Activated T-cell treated with anti-CD3 and anti-CD28 coated beads, Interleukin-2, amount 50 U/mL, for 4 hours (primary cell): Measurements from ENCODE around the gene DNAJC4. TPM values are rescaled to one million over a fixed set of nuclear protein-coding genes. Genes with fewer than 3 reads are reported as not detected.

Experiments used
- ATAC-seq, 2 donors: fragments of 200-7000 bp; cut with Tn5 transposase; one replicate each; pipeline ENCODE4 v1.10.0; 2021
- DNase-seq: peaks from one replicate; pipeline ENCODE4 v3.0.0-alpha.2; 2020
- H3K27me3 Mint-ChIP-seq: one replicate; pipeline ENCODE4 v1.8.0; 2021; ENCODE audit warnings: low read depth, mixed read lengths
- H3K36me3 Mint-ChIP-seq: one replicate; pipeline ENCODE4 v1.8.0; 2022; ENCODE audit warnings: mixed read lengths; ENCODE audit not compliant: insufficient read depth
- H3K4me1 Mint-ChIP-seq: one replicate; pipeline ENCODE4 v1.8.0; 2021; ENCODE audit warnings: low read depth, mixed read lengths
- H3K4me3 Mint-ChIP-seq: one replicate; pipeline ENCODE4 v1.8.0; 2021; ENCODE audit warnings: mild to moderate bottlenecking, moderate library complexity, mixed read lengths
- H3K9me3 Mint-ChIP-seq: one replicate; pipeline ENCODE4 v1.8.0; 2021; ENCODE audit warnings: mixed read lengths
- total RNA-seq, 3 donors: library from RNA; stranded (reverse); gene quantifications; one replicate each; pipeline ENCODE4 v1.2.1, GENCODE V29; 2021

Gene DNAJC4
- total RNA-seq, 3 donors from 2014 or later = 15.0 to 16.6 (median 16.1) TPM

DNA sequence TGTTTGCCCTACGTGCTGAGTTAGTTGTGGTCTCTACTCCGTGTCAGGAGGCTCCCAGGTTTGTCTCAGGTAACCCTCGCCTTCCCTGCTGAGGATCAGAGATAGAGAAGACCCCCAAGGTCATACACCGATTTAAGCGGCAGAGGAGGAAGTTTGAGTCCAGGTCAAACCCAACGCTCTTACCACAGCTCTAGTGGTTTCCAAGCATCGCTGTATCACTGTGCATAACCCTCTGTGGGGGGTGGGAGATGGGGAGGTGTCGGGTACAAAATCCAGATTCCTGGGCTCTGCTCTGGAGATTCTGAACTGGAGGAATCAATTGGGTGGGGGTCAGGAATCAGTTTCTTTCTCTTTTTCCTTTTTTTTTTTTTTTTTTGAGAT is 627 bp downstream of the DNAJC4 start:
- peaks cover 55% of the 10 kb centered on the region for H3K4me1 Mint-ChIP-seq
- no peaks in the 10 kb centered on the region for H3K36me3 Mint-ChIP-seq

DNA sequence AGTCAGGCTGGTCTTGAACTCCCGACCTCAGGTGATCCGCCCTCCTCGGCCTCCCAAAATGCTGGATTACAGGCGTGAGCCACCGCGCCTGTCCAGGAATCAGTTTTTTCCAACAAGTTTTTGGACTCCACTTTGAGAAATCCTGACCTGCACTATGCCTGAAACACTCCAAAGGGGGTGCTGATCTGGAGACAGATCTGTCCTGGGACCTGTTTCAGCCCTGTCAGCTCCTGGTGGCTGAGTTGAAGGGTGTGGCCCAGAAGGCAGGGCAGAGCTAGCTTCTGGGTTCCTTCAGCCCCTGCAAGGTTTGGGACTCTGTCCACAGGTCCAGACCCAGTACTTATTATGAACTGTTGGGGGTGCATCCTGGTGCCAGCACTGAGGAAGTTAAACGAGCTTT is 1.2 kb downstream of the DNAJC4 start:
- Mint-ChIP-seq H3K9me3 (no peaks in the 10 kb centered on the region), H3K36me3 (no peaks in the 10 kb centered on the region), H3K4me3 (peak overlapping the region; percentile 83), H3K27me3 (no peaks in the 10 kb centered on the region), H3K4me1 (peaks cover 55% of the 10 kb centered on the region)
- ATAC-seq (no peak), DNase-seq (no peak)

More for the DNA sequence above, 627 bp downstream of the DNAJC4 start:
- peak overlapping the region; percentile 83 for H3K4me3 Mint-ChIP-seq
- H3K27me3 Mint-ChIP-seq = no peaks in the 10 kb centered on the region
- ATAC-seq (no peak), DNase-seq (no peak)
- no peaks in the 10 kb centered on the region for H3K9me3 Mint-ChIP-seq

DNA sequence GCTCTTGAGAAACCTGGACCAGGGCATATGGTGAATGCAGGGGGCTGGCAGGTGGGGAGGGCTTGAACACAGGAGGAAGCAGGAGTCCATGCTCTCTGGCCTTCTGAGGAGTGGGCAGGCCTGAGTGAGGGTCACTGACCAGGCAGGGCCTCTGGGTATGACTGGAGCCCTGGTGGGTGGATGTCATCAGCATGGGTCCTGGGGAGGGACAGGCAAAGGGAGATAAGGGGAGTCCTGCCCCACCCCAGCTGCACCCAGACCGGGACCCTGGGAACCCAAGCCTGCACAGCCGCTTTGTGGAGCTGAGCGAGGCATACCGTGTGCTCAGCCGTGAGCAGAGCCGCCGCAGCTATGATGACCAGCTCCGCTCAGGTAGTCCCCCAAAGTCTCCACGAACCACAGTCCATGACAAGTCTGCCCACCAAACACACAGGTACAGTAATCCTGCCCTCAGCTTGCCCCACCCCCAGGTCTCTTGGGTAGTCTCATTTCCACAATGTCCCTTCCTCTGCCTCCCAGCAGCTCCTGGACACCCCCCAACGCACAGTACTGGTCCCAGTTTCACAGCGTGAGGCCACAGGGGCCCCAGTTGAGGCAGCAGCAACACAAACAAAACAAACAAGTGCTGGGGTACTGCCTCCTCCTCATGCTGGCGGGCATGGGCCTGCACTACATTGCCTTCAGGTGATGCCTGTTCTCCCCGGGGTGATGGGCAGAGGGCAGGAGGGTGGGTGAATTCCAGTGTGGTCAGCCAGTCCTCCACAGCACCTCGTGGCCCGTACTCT is 2.0 kb downstream of the DNAJC4 start:
- H3K4me3 Mint-ChIP-seq = peak overlapping the region; percentile 33
- H3K4me1 Mint-ChIP-seq = peaks cover 48% of the 10 kb centered on the region
- ATAC-seq (no peak), DNase-seq (no peak)
- H3K27me3 Mint-ChIP-seq = no peaks in the 10 kb centered on the region
- no peaks in the 10 kb centered on the region for H3K36me3 Mint-ChIP-seq
- H3K9me3 Mint-ChIP-seq = no peaks in the 10 kb centered on the region

DNA sequence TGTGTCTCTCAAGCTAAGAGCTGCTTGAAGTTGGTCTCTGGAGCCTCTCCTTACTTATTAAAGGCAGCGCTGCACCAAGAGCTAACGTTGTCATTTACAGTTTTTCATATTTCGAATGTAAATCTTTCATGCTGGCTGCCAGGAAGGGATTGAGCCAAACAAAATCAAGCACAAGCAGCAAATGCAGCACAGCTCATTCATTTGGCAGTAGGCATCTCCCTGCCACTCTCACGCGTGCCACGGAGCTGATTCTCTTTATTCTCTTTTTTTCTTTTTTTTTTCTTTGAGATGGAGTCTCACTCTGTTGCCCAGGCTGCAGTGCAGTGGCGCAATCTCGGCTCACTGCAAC is 2.6 kb downstream of the DNAJC4 start:
- peak overlapping the region; percentile 72 for H3K4me3 Mint-ChIP-seq
- ATAC-seq (no peak), DNase-seq (no peak)
- peaks cover 44% of the 10 kb centered on the region for H3K4me1 Mint-ChIP-seq
- H3K27me3 Mint-ChIP-seq = no peaks in the 10 kb centered on the region
- H3K36me3 Mint-ChIP-seq = no peaks in the 10 kb centered on the region
- H3K9me3 Mint-ChIP-seq = no peaks in the 10 kb centered on the region

DNA sequence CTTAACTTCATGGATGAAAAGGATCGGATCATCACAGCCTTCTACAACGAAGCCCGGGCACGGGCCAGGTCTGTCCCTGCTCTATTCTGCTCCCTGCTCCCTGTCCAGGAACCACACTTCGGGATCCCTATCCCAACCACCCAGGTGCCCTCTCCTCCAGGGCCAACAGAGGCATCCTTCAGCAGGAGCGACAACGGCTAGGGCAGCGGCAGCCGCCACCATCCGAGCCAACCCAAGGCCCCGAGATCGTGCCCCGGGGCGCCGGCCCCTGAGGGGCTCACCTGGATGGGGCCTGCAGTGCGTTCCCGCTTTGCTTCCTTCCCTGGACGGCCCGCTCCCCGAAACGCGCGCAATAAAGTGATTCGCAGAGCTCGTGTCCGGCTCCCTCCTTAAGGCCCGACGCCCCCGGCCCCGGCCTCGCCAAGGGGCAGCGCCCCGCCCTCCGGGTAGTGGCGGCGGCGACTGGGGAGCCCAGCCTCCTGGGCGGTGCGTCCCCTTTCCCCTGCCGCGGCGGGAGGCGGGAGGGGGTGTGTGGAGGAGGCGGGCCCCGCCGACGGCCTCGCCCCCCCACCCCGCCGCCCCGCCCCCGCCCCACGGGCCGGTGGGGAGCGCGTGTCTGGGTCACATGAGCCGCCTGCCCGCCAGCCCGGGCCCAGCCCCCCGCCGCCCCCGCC is 3.7 kb downstream of the DNAJC4 start, which contains the start of gene VEGFB:
Gene VEGFB, plus strand, starts transcription at position 672 of the 674 bp plus-strand sequence. CDS start 250 bp downstream, outside the sequence.
- DNase-seq (peak; percentile 71), ATAC-seq (peak; percentile 60 to 61)
- Mint-ChIP-seq H3K4me1 (peaks cover 38% of the 10 kb centered on the region), H3K4me3 (peak within 1 kb of the TSS; percentile 83), H3K27me3 (no peaks in the 10 kb centered on the region), H3K9me3 (no peaks in the 10 kb centered on the region), H3K36me3 (no peaks in the 10 kb centered on the region)

DNA sequence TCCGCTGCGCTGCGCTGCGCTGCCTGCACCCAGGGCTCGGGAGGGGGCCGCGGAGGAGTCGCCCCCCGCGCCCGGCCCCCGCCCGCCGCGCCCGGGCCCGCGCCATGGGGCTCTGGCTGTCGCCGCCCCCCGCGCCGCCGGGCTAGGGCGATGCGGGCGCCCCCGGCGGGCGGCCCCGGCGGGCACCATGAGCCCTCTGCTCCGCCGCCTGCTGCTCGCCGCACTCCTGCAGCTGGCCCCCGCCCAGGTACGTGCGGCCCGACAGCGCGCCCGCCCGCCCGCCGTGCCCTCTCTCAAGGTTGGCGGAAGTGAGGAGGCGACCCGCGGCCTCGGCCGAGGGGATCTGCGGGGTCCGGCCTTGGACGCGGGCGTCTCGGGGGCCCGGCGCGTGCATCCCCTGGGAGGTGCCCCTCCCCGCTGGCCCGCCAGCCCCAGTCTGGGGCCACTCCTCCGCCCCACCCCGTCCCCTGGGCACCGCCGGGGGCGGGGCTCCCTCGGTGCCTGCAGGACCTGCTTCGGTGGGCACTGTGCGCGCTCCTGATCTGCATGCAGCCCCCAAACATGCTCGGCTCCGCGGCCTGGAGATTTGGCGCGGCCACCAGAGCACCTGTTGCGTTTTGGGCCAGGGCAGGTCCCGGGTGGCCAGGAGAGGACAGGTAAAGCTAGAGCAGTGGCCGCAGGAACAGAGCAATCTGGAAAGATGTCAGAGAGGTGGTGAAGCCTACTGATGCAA is 4.5 kb downstream of the DNAJC4 start:
- Mint-ChIP-seq H3K27me3 (no peaks in the 10 kb centered on the region), H3K9me3 (no peaks in the 10 kb centered on the region), H3K4me1 (peaks cover 33% of the 10 kb centered on the region), H3K36me3 (no peaks in the 10 kb centered on the region), H3K4me3 (peak overlapping the region; percentile 83)
- DNase-seq = no peak
- peak; percentile 66 for ATAC-seq

DNA sequence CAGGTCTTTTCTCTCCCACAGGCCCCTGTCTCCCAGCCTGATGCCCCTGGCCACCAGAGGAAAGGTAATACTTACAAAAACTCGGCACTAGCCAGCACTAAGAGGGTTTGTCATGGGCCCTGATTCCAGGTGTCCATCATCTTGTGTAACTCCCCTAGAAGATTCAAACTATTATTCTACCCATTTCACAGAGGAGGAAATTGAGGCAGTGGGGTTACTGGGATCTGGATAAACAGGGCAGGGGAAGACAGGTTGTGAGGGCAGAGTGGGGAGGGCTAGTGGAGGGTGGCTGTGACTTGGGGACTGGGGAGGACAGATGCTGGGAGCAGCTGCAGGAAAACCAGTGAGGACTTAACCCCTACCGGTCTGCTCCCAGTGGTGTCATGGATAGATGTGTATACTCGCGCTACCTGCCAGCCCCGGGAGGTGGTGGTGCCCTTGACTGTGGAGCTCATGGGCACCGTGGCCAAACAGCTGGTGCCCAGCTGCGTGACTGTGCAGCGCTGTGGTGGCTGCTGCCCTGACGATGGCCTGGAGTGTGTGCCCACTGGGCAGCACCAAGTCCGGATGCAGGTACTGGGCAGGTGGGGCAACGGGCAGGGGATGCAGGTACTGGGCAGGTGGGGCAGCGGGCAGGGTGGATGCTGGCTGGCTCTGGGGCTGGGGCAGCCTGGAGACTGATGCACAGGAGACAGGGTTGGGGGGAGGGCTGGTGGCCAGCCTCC is 5.3 kb downstream of the DNAJC4 start:
- H3K36me3 Mint-ChIP-seq = peaks cover 2% of the 10 kb centered on the region
- ATAC-seq (no peak), DNase-seq (no peak)
- peaks cover 37% of the 10 kb centered on the region for H3K4me1 Mint-ChIP-seq
- H3K9me3 Mint-ChIP-seq = no peaks in the 10 kb centered on the region
- peak overlapping the region; percentile 83 for H3K4me3 Mint-ChIP-seq
- no peaks in the 10 kb centered on the region for H3K27me3 Mint-ChIP-seq

DNA sequence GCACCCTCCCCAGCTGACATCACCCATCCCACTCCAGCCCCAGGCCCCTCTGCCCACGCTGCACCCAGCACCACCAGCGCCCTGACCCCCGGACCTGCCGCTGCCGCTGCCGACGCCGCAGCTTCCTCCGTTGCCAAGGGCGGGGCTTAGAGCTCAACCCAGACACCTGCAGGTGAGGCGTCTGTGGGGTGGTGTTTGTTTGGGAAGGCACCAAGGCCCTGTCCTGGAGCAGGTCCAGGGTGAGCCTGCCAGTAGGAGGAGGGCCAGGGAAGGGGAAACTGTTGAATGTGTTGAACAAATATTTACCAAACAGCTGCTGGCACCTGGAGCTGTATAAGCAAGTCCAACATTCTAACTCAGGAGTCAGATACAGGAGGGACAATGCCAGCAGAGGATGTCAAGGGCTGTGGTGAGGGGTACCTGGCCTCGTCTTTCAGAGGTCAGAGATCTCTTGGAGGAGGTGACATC is 7.2 kb downstream of the DNAJC4 start:
- Mint-ChIP-seq H3K36me3 (peaks cover 2% of the 10 kb centered on the region), H3K4me1 (peaks cover 30% of the 10 kb centered on the region), H3K4me3 (no peak overlapping the region), H3K27me3 (no peaks in the 10 kb centered on the region), H3K9me3 (no peaks in the 10 kb centered on the region)
- DNase-seq = no peak
- ATAC-seq = no peak

DNA sequence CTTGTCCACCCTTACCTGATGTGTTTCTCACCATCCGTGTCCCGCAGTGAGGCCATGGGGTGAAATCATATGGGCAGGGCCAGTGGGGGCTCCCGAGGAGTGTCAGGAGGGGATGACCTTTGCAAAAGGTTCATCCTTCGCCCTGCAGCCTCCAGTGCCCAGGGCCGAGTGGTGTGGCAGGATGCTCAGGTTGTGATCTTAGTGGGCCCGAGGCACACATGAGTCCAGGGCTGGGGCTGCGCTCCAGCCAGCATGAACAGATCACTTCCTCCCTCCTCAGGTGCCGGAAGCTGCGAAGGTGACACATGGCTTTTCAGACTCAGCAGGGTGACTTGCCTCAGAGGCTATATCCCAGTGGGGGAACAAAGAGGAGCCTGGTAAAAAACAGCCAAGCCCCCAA is 7.7 kb downstream of the DNAJC4 start:
- DNase-seq (no peak), ATAC-seq (no peak)
- H3K9me3 Mint-ChIP-seq = no peaks in the 10 kb centered on the region
- peaks cover 2% of the 10 kb centered on the region for H3K36me3 Mint-ChIP-seq
- no peaks in the 10 kb centered on the region for H3K27me3 Mint-ChIP-seq
- no peak overlapping the region for H3K4me3 Mint-ChIP-seq
- H3K4me1 Mint-ChIP-seq = peaks cover 32% of the 10 kb centered on the region

DNA sequence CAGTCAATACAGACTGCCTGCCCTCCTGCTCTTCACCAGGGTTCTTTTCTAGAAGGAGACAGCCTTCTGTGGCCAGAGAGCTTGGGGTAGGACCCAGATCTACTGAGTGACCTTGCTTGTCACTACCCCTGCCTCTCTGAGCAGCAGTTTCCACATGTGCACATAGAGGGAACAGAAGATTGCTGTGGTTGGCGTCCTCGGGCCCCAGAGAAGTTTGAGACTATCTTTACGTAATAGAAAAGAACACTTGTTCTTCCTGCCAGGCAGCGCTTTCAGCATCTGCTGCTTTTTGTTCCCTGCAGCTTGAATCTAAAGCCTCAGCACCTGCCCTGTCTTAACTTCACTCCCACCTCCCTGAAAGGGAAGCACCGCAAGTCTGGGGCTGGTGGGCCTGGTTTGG is 8.7 kb downstream of the DNAJC4 start:
- no peak for ATAC-seq
- H3K4me3 Mint-ChIP-seq = no peak overlapping the region
- no peaks in the 10 kb centered on the region for H3K9me3 Mint-ChIP-seq
- H3K4me1 Mint-ChIP-seq = peaks cover 37% of the 10 kb centered on the region
- no peak for DNase-seq
- no peaks in the 10 kb centered on the region for H3K27me3 Mint-ChIP-seq
- H3K36me3 Mint-ChIP-seq = peaks cover 2% of the 10 kb centered on the region

DNA sequence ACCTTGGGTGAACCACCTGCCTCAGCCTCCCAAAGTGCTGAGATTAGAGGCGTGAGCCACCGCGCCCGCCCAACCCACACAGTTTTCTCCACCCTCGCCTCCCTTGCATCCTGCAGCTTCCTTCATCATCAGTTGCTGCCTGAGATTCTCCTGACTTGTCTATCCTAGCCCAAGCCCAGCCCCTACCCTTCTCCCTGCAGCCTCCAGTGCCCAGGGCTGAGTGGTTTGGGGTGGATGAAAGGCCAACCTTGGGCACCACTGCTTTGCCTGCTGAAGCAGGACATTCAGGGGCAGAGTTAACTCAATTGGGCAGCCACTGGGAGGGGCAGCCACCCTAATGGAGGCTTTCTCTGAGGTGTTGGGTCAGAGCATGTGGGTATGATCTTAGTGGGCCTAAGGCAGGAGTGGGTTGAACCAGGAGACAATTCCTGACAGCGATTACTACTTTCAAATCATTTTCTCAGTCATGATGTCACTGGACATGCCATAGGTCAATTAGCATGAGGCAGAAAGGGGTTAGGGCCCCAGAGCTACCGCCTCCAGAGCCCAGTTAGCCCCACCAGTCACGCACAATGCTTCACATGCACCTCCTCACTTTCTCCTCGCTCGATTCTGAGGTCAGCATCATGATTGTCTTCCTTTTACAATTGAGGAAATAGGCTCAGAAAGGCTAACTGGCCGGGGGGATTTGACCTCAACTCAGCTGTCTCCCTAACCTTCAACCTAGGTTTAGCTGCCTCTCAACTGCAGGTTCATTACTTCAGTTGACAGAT is 9.5 kb downstream of the DNAJC4 start:
- peak overlapping the region; percentile 89 for H3K4me3 Mint-ChIP-seq
- no peak for ATAC-seq
- peaks cover 40% of the 10 kb centered on the region for H3K4me1 Mint-ChIP-seq
- DNase-seq = no peak
- no peaks in the 10 kb centered on the region for H3K27me3 Mint-ChIP-seq
- H3K9me3 Mint-ChIP-seq = no peaks in the 10 kb centered on the region
- peaks cover 2% of the 10 kb centered on the region for H3K36me3 Mint-ChIP-seq

DNA sequence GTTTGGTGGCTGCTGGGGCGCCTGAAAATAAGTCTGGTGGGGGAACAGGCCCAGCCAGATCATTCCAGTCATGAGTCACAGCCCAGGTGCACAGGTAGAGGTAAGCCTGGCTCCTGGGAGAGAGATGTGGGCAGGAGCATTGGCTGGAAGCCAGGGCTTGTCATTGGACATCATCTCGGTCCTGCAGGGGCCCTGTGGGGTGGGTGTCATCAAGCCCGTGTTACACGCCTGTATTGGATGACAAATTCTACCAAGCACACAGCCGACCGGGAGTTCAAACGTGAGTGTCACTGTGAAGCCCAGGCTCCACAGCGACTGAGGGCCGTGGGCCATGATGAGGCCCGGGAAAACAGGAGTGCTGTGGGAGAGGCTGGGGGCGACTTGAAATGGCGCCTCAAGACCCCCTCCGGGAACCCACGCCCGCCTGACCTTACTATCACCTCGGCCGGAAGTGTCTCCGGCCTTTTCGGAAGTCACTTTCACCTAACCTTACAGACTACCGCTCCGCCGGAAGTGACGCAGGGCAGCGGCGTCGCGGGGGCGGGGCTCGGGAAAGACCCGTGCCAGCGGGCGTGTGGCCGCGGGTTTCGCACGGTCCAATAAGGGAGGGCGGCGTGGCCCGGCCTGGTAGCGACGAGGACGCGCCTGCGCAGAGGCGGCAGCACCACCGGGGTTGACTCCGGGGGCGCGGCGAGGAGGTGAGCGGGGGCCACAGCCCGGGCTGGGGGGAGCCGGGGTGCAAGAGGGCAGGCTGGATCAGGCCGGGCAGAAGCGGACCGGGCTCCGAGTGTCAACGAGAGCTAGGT is 10.3 kb downstream of the DNAJC4 start, which contains the start of gene FKBP2:
Gene FKBP2, plus strand, starts transcription at position 661 of the 806 bp plus-strand sequence. CDS start 1,293 bp downstream, outside the sequence.
- ATAC-seq = peak; percentile 72 to 73
- H3K4me3 Mint-ChIP-seq = peak within 1 kb of the TSS; percentile 89

DNA sequence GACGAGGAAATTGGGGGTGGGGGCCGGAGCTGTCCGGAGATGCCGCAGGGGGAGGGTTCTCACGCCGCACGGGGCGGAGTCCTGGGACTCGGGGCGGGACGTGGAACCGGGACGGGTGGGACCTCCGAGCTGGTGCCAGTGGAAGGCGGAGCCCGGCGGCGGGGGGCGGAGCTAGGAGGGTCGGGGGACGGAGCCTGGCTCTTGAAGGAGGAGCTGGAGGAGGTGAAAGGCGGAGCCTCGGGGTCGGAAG is 10.8 kb downstream of the DNAJC4 start:
- DNase-seq (peak; percentile 100), ATAC-seq (peak; percentile 82 to 84)
- peak overlapping the region; percentile 89 for H3K4me3 Mint-ChIP-seq
- H3K36me3 Mint-ChIP-seq = peaks cover 2% of the 10 kb centered on the region
- H3K4me1 Mint-ChIP-seq = peaks cover 31% of the 10 kb centered on the region
- H3K27me3 Mint-ChIP-seq = no peaks in the 10 kb centered on the region
- no peaks in the 10 kb centered on the region for H3K9me3 Mint-ChIP-seq

More for the DNA sequence above, 10.3 kb downstream of the DNAJC4 start, which contains the start of gene FKBP2:
- no peaks in the 10 kb centered on the region for H3K27me3 Mint-ChIP-seq
- peaks cover 2% of the 10 kb centered on the region for H3K36me3 Mint-ChIP-seq
- H3K9me3 Mint-ChIP-seq = no peaks in the 10 kb centered on the region
- DNase-seq = peak; percentile 97
- peaks cover 33% of the 10 kb centered on the region for H3K4me1 Mint-ChIP-seq
